Activated T-helper 17 cell treated with anti-CD3 and anti-CD28 coated beads, Interleukin-2, amount 50 U/mL, for 72 hours (primary cell): ENCODE measurements around the gene MAP3K14. TPM values are rescaled to one million over a fixed set of nuclear protein-coding genes. Genes with fewer than 3 reads are reported as not detected.
"Not testable (repeated sequence)": the region's sequence is repeated elsewhere in the genome, so short reads cannot be mapped to it uniquely, and the experiment has no call there.

Experiments
- ATAC-seq: fragments of 150-1000 bp; cut with Tn5 transposase; replicated peaks from 2 replicates; pipeline ENCODE4 v1.10.0; 2021; ENCODE audit warnings: mild to moderate bottlenecking, moderate library complexity
- H3K27ac Mint-ChIP-seq: one replicate; pipeline ENCODE4 v1.8.0; 2022; ENCODE audit warnings: mixed read lengths
- H3K27me3 Mint-ChIP-seq: one replicate; pipeline ENCODE4 v1.8.0; 2022; ENCODE audit warnings: mixed read lengths
- H3K36me3 Mint-ChIP-seq: one replicate; pipeline ENCODE4 v1.8.0; 2022; ENCODE audit warnings: low read depth, mild to moderate bottlenecking, mixed read lengths
- H3K4me1 Mint-ChIP-seq: one replicate; pipeline ENCODE4 v1.8.0; 2022; ENCODE audit warnings: mixed read lengths
- H3K4me3 Mint-ChIP-seq: one replicate; pipeline ENCODE4 v1.8.0; 2022; ENCODE audit warnings: mild to moderate bottlenecking, mixed read lengths
- H3K9me3 Mint-ChIP-seq: one replicate; pipeline ENCODE4 v1.8.0; 2022; ENCODE audit warnings: mixed read lengths
- total RNA-seq, 2 donors: library from RNA; stranded (reverse); gene quantifications; one replicate each; pipeline ENCODE4 v1.2.3, GENCODE V29; 2022

MAP3K14 gene
- total RNA-seq, 2 donors from 2014 or later: 36.3 to 49.5 TPM

DNA sequence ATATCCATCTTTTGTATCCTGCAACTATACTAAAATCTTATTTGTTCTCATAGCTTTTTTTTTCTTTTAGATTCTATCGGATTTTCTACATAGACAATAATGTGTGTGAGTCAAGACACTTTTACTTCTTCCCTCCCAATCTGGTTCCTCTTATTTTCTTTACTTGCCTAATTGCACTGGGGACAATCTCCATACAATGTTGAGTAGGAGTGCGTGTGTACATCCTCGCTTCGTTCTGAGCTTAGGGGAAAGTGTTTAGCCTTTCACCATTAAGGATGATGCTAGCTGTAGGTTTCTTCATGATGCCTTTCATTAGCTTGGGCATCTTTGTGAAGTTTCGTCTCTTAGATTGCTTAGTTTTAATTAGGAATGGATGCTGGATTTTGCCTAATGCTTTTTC is 57.8 kb downstream of the MAP3K14 start:
- peaks cover 38% of the 10 kb centered on the region for H3K4me1 Mint-ChIP-seq
- ATAC-seq: no peak
- no peaks in the 10 kb centered on the region for H3K27me3 Mint-ChIP-seq
- H3K27ac Mint-ChIP-seq: no peak overlapping the region
- no peak overlapping the region for H3K4me3 Mint-ChIP-seq
- H3K36me3 Mint-ChIP-seq: peaks cover 10% of the 10 kb centered on the region
- H3K9me3 Mint-ChIP-seq: no peaks in the 10 kb centered on the region

DNA sequence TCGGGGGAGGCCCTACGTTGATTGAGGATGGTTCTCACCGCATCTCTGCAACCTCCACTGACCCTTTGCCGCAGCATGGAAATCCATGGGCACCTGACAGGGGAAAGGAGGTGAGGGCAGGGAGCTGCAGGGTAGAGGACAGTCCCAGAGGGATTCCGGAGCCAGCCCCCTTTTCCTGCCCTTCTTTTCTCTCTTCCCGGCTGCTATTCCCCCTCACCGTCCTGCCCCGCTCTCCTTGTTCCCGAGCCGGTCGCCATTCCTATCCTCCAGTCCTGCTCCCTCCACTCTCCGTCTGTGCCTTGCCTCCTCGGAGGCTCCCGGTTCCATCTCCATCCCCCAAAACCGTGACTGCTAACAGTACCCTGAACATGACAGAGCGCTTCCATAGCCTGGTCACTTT is 59.7 kb downstream of the MAP3K14 start:
- Mint-ChIP-seq H3K4me1 (peaks cover 50% of the 10 kb centered on the region), H3K27me3 (no peaks in the 10 kb centered on the region), H3K27ac (peak overlapping the region; percentile 73), H3K4me3 (peak overlapping the region; percentile 5), H3K9me3 (no peaks in the 10 kb centered on the region), H3K36me3 (no peaks in the 10 kb centered on the region)
- ATAC-seq: no peak

DNA sequence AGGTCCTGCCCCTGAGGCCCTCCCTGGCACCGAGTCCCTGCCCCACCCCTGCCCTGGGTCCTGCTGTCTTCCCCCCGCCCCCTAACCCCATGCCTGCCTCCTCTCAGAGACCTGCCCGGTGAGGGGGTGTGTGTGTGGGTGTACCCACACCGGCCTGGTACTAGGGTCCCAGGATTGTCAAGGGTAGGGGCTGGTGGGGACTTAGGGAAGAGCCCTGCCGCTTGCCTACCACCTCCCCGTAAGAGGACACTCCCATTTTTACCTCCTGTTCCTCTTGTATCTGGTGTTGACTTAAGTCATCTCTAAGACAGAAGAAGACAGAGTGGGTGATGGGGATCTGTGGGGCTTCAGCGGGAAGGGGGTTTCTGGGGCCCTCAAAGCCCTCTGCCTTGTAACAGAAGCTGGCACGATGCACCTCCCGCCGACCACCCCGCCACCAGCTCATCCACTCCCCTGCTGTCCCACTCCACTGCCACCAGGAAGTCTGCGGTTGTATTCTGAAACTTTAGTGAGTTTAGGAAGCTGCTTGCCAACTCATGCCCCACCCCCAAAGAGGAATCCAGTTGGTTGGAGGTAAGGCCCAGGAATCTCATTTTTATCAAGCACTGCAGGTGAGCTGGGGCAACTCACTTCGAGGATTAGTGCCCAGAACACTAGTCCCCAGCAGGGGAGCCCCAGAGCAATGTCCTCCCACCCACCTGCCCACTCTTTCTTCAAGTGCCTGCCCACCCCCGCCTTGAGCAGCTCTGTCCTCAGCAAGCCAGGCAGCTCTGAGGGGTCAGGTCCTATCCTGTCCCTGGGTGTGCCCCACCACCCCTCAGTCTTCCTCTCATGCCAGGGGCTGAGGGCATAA is 60.5 kb downstream of the MAP3K14 start:
- peak; percentile 38 for ATAC-seq
- no peaks in the 10 kb centered on the region for H3K27me3 Mint-ChIP-seq
- no peaks in the 10 kb centered on the region for H3K36me3 Mint-ChIP-seq
- no peaks in the 10 kb centered on the region for H3K9me3 Mint-ChIP-seq
- peak overlapping the region; percentile 10 for H3K4me3 Mint-ChIP-seq
- H3K27ac Mint-ChIP-seq: peak overlapping the region; percentile 73
- H3K4me1 Mint-ChIP-seq: peaks cover 54% of the 10 kb centered on the region

DNA sequence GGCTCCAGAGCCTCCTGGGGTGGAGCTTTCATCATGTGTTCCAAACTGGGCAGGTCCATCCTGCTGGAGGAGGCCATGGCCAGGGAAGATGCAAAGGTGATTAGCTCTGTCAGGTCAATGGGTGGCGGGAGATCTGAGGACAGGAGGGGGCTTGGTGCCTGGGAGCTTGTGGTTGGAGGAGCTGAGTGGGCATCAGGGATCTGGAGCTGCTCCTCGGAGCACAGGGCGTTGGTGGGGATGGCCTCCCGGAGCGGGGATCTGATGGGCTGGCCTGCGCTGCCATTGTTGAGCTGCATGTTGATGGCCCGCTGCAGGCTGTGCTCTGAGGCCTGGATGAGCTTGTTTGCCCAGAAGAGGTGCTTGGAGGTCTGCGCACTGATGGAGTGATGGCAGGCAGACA is 61.5 kb downstream of the MAP3K14 start:
- peaks cover 2% of the 10 kb centered on the region for H3K36me3 Mint-ChIP-seq
- no peak for ATAC-seq
- no peak overlapping the region for H3K4me3 Mint-ChIP-seq
- H3K4me1 Mint-ChIP-seq: peaks cover 48% of the 10 kb centered on the region
- no peaks in the 10 kb centered on the region for H3K9me3 Mint-ChIP-seq
- no peaks in the 10 kb centered on the region for H3K27me3 Mint-ChIP-seq
- peak overlapping the region; percentile 23 for H3K27ac Mint-ChIP-seq

DNA sequence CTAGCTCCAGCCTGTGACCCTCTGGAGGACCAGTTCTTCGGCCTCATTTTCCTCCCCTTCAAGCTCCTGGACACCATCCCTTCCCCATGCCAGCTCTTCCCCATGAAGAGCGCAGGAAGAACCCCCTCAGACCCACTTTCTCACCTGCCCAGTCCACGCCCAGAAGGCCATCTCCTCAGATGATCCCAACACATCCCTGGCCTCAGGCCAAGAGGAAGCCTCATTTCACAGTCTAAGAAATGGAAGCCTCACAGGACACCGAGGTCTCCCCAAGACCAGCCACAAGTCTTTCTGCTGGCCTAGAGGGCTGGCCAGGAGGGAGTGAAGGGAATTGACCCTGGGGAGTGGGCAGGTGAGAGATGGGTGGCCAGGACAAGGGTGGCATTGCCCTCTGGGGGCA is 62.9 kb downstream of the MAP3K14 start:
- Mint-ChIP-seq H3K9me3 (no peaks in the 10 kb centered on the region), H3K4me1 (peaks cover 46% of the 10 kb centered on the region), H3K27me3 (no peaks in the 10 kb centered on the region), H3K36me3 (peaks cover 14% of the 10 kb centered on the region), H3K4me3 (no peak overlapping the region), H3K27ac (peak overlapping the region; percentile 77)
- no peak for ATAC-seq

DNA sequence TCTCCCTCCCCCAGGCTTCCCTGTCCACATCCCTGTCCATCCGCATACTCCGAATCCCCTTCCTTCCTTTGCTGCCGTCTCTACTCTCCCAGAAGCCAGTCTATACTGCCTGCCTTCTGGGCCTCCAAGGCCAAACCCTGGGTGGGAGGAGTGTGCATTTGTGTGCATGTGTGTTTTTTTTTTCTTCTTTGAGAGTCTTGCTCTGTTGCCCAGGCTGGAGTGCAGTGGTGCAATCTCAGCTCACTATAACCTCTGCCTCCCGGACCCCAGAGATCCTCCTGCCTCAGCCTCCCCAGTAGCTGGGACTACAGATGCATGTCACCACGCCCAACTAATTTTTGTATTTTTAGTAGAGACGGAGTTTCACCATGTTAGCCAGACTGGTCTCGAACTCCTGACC is 63.6 kb downstream of the MAP3K14 start:
- H3K36me3 Mint-ChIP-seq: peaks cover 20% of the 10 kb centered on the region
- not testable (repeated sequence) for ATAC-seq, H3K27me3 Mint-ChIP-seq, H3K9me3 Mint-ChIP-seq
- H3K4me3 Mint-ChIP-seq: peak overlapping the region; percentile 25
- H3K4me1 Mint-ChIP-seq: peaks cover 49% of the 10 kb centered on the region
- H3K27ac Mint-ChIP-seq: peak overlapping the region; percentile 77

DNA sequence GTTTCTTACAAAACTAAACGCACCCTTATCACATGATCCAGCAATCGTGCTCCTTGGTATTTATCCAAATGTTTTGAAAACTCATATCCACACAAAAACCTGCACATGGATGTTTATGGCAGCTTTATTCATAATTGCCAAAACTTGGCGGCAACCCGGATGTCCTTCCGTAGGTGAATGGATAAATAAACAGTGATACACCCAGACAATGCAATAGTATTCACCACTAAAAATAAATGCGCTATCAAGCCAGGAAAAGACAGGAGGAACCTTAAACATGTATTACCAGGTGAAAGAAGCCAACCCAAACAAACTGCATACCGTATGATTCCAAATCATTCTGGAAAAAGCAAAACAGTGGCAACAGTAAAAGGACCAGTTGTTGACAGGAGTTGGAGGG is 64.9 kb downstream of the MAP3K14 start:
- peaks cover 40% of the 10 kb centered on the region for H3K4me1 Mint-ChIP-seq
- H3K27ac Mint-ChIP-seq: no peak overlapping the region
- ATAC-seq: no peak
- no peaks in the 10 kb centered on the region for H3K9me3 Mint-ChIP-seq
- H3K4me3 Mint-ChIP-seq: no peak overlapping the region
- H3K36me3 Mint-ChIP-seq: peaks cover 33% of the 10 kb centered on the region
- H3K27me3 Mint-ChIP-seq: no peaks in the 10 kb centered on the region

DNA sequence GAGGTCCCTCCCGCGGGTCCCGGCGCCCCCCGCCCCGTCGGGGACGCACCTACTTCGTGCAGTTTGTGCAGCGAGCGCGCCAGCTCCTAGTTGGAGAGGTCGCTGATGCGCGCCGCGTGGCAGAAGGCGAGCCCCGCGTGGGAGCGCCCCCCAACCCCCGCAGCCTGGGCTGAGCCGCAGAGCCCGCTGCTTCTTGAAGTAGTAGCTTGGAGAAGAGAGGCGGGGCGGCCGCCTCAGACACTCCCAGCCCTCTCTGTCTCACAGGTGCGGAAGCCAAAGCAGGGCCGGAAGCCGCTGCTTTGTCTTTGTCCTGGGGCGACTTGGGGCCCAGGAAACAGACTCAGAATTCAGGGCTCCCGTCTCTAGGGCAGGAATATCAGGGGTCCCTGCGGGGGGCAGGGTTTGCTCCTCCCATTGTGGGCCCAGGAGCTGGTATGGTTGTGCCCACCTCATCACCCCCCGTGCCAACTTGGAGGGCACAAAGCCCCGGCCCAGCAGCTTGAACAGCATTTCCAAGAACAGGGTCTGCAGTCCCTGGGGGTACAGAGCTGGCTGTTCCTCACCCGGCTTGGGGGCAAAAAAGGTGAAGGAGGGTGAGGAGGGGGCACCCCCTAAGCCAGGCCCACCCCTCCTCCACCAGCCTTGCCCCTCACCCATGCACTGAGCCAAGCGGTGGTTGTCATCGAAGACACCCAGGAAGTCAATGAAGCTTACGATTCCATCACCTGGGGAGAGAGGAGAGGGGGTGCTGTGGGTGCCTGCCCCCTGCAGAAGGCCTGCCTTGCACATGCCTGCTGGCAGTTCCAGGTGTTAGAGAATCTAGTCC is 68.5 kb downstream of the MAP3K14 start:
- ATAC-seq: peak; percentile 76
- peaks cover 68% of the 10 kb centered on the region for H3K36me3 Mint-ChIP-seq
- H3K9me3 Mint-ChIP-seq: no peaks in the 10 kb centered on the region
- peaks cover 30% of the 10 kb centered on the region for H3K4me1 Mint-ChIP-seq
- H3K27me3 Mint-ChIP-seq: no peaks in the 10 kb centered on the region
- H3K27ac Mint-ChIP-seq: peak overlapping the region; percentile 87
- peak overlapping the region; percentile 80 for H3K4me3 Mint-ChIP-seq

DNA sequence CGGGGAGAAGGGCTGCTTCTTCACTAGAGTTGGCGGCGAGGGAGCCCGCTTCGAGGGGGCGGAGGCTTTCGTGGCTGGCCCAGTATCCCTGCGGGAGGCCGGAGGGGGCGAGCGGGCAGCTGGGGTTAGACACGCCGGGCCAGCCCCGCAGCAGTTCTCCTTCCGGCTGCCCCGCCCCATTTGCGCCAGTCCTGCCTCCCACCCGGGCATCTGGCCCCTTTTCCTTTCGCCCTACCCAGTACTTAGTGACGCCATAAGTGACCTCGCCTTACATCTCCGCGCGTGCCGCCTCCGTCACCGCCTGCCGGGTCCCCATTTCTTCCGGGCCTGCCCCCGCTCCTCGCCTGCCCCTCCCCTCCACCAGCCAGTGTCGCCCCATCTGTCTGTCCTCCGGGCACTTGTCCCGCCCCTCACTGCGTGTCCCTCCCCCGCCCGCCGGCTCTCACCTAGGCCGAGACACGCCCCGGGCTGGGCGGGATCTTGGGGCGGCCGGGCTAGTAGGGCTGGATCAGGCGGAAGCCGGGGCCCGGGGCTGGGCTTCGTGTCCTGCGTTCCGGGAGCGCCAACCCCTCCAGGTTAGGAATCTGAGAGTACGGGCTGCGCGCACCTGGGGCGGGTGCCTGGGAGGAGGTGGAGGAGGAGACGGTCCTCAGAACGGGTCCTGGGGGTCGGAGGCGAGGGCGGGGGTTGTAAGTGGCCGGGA is 69.2 kb downstream of the MAP3K14 start:
- Mint-ChIP-seq H3K4me3 (peak overlapping the region; percentile 80), H3K27ac (peak overlapping the region; percentile 87), H3K36me3 (peaks cover 76% of the 10 kb centered on the region), H3K4me1 (peaks cover 27% of the 10 kb centered on the region), H3K27me3 (no peaks in the 10 kb centered on the region), H3K9me3 (no peaks in the 10 kb centered on the region)
- ATAC-seq: peak; percentile 89

DNA sequence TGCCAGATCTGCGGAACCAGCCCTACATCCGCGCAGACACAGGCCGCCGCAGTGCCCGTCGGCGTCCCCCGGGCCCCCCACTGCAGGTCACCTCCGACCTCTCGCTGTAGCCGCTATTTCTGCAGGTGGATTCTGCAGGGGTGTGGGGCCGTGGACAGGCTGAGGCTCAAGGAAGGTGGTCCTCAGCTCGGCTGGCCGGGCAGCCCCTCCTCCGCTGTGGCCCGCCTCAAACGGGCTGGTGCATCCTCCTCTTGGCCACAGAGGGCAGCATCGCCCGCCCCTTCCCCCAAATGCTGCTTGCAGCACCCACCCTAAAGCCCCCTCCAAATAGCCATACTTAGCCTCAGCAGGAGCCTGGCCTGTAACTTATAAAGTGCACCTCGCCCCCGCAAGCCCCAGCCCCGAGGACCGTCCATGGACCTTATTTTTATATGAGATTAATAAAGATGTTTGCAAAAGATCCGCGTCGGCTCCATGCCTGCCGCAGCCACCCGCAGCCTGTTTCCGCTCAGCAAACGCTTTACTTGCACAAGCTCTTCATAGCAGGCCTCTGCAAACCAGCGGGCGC is 69.9 kb downstream of the MAP3K14 start:
- Mint-ChIP-seq H3K27ac (peak overlapping the region; percentile 87), H3K4me1 (peaks cover 21% of the 10 kb centered on the region), H3K27me3 (no peaks in the 10 kb centered on the region), H3K4me3 (peak overlapping the region; percentile 80), H3K36me3 (peaks cover 82% of the 10 kb centered on the region), H3K9me3 (no peaks in the 10 kb centered on the region)
- no peak for ATAC-seq

DNA sequence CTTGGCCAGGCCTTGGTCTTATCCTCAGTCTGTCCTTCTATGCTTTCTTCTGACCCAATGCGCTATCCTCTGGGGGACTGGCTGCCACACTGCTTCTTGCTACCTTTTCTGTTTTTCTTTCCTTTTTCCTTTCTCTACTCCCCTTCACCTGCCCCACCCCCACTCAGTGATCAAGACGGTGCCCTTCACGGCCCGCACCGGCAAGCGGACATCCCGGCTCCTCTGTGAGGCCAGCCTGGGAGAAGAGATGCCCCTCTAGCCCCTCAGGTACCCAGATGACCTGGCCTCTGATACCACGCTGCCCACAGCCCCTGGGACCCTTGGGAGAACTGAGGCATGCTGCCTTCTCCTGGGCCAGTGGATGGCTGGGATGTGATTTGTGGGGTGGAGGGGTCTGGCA is 70.5 kb downstream of the MAP3K14 start:
- no peaks in the 10 kb centered on the region for H3K27me3 Mint-ChIP-seq
- ATAC-seq: no peak
- H3K27ac Mint-ChIP-seq: peak overlapping the region; percentile 87
- H3K4me1 Mint-ChIP-seq: peaks cover 19% of the 10 kb centered on the region
- no peaks in the 10 kb centered on the region for H3K9me3 Mint-ChIP-seq
- H3K36me3 Mint-ChIP-seq: peaks cover 83% of the 10 kb centered on the region
- H3K4me3 Mint-ChIP-seq: peak overlapping the region; percentile 80

DNA sequence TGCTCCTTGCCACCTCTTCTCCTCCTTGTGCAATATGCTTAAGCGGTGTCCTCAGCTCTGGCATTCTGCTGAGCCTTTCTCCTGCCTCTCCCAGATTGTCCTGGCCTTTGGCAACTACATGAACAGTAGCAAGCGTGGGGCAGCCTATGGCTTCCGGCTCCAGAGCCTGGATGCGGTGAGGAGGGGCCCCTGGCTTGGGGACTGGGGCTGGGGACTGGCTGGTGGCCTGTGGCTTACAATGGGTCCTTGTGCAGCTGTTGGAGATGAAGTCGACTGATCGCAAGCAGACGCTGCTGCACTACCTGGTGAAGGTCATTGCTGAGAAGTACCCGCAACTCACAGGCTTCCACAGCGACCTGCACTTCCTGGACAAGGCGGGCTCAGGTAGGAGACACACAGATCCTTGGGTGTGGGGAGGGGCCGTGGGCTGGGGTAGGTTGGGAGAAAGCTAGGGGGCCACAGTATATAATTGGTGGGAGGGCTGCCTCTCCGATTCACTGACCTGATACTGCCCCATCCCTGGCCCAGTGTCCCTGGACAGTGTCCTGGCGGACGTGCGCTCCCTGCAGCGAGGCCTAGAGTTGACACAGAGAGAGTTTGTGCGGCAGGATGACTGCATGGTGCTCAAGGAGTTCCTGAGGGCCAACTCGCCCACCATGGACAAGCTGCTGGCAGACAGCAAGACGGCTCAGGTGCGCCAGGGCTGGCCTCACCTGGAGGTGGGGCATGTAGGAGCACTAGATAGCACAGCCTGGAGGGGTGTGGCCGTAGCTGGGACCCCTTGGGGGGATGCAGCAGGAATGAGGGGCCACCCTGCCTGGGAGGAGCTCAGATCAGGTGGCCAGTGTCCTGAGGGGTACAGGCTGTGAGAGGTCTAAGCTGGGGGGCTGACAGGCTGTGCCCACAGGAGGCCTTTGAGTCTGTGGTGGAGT is 71.8 kb downstream of the MAP3K14 start:
- H3K9me3 Mint-ChIP-seq: no peaks in the 10 kb centered on the region
- peaks cover 20% of the 10 kb centered on the region for H3K4me1 Mint-ChIP-seq
- H3K27me3 Mint-ChIP-seq: no peaks in the 10 kb centered on the region
- peak overlapping the region; percentile 50 for H3K27ac Mint-ChIP-seq
- no peak for ATAC-seq
- peak overlapping the region; percentile 80 for H3K4me3 Mint-ChIP-seq
- peaks cover 91% of the 10 kb centered on the region for H3K36me3 Mint-ChIP-seq

DNA sequence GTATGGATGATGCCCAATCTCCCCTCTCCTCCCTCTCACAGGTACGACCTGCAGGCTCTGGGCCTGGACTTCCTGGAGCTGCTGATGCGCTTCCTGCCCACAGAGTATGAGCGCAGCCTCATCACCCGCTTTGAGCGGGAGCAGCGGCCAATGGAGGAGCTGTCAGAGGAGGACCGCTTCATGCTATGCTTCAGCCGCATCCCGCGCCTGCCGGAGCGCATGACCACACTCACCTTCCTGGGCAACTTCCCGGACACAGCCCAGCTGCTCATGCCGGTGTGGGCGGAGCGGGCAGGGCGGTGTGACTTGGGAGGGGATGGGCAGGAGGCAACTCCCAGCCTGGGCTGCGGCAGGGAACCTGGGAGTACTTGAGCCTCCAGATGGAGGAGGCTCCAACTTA is 73.1 kb downstream of the MAP3K14 start:
- no peak overlapping the region for H3K4me3 Mint-ChIP-seq
- no peaks in the 10 kb centered on the region for H3K9me3 Mint-ChIP-seq
- no peaks in the 10 kb centered on the region for H3K27me3 Mint-ChIP-seq
- no peak for ATAC-seq
- H3K4me1 Mint-ChIP-seq: peaks cover 29% of the 10 kb centered on the region
- no peak overlapping the region for H3K27ac Mint-ChIP-seq
- peaks cover 94% of the 10 kb centered on the region for H3K36me3 Mint-ChIP-seq
